GM12874 (cell line): ENCODE measurements around the gene SLC5A5.

Experiments
- TF ChIP-seq, protein P1 (sequence below): IDR thresholded peaks from 2 replicates; pipeline ENCODE4 v1.5.1; 2011; ENCODE audit warnings: low read depth, mild to moderate bottlenecking, control low read depth, low read length, moderate library complexity; ENCODE audit not compliant: insufficient read depth

SLC5A5 gene

DNA sequence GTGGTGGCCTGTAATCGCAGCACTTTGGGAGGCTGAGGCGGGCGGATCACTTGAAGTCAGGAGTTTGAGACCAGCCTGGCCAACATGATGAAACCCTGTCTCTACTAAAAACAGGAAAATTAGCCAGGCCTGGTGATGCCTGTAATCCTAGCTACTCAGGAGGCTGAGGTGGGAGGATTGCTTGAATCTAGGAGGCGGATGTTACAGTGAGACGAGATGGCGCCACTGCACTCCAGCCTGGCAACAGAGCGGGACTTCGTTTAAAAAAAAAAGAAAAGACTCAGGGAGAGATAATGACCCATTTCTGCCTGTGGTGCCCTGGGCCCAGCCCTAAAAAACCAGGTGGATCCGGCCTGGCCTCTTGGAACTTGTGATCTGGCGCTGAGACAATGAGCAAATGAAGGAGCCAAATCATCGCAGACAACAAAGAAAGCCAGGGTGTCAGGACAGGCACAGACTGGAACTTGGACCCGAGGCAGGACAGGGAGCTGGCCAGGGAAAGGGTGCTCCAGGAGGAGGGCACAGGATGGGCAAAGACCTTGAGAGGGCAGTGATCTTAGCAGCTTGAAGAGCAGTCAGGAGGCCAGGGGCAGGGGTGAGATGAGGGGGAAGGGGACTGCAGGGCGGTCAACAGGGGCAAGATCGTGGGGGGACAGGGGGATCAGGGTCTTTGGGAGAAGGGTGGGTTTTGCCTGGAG, 23.0 kb upstream of the SLC5A5 start:
- TF ChIP-seq, protein P1, sequence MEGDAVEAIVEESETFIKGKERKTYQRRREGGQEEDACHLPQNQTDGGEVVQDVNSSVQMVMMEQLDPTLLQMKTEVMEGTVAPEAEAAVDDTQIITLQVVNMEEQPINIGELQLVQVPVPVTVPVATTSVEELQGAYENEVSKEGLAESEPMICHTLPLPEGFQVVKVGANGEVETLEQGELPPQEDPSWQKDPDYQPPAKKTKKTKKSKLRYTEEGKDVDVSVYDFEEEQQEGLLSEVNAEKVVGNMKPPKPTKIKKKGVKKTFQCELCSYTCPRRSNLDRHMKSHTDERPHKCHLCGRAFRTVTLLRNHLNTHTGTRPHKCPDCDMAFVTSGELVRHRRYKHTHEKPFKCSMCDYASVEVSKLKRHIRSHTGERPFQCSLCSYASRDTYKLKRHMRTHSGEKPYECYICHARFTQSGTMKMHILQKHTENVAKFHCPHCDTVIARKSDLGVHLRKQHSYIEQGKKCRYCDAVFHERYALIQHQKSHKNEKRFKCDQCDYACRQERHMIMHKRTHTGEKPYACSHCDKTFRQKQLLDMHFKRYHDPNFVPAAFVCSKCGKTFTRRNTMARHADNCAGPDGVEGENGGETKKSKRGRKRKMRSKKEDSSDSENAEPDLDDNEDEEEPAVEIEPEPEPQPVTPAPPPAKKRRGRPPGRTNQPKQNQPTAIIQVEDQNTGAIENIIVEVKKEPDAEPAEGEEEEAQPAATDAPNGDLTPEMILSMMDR, result no peak

DNA sequence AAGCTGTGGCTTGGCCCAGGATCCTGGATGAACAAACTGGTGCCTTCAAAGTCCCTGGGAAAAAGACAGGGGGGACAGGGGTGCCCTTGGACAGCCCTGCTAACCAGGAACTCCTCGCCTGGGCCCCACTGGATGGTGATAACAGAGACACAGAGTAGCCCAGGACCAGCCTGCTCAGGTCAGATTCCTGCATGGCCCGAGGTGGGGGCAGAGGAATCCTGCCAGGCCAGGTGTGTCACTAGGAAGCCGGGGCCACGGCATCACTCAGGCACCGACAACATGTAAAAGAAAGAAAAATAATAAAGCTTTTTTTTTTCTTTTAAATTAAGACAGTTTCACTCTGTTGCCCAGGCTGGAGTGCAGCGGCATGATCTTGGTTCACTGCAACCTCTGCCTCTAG, 17.7 kb upstream of the SLC5A5 start:
- TF ChIP-seq, protein P1, result no peak

DNA sequence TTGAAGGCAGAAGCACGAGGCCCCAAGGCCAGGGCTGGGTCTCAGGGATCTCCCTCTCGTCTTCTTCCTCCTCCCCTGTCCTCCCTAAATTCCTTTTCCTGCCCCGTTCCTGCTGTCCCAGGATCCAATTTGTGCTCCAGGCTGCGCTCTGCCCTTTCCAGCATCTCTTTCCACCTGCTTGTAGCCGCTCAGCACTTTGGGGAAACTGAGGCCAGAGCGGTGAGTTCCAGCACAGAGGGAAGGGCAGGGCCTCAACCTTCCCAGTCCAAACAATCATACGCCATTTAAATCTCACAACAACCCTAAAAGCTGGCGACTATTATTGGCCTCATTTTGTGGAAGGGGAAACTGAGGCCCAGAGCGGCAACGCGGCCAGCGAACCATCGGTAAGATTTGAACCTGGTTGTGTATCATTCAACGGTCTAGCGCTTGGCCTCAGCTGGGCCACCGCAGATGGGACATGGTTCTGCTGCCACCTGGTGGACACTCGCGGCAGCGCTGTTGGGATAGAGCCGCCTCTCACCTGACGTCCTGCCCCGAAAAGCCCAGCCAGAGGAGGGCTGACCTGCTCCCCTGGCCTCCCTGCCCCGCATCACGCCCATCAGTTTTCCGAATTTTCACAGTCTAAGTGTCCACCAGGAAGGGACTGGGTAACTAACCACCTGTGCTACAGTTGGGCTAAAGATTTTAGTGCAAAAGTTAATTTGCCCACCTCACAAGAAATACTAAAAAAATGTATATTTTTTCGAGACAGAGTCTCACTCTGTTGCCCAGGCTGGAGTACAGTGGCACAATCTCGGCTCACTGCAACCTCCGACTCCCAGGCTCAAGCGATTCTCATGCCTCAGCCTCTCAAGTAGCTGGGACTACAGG, 16.2 kb upstream of the SLC5A5 start:
- TF ChIP-seq, protein P1, result peak; percentile 99

DNA sequence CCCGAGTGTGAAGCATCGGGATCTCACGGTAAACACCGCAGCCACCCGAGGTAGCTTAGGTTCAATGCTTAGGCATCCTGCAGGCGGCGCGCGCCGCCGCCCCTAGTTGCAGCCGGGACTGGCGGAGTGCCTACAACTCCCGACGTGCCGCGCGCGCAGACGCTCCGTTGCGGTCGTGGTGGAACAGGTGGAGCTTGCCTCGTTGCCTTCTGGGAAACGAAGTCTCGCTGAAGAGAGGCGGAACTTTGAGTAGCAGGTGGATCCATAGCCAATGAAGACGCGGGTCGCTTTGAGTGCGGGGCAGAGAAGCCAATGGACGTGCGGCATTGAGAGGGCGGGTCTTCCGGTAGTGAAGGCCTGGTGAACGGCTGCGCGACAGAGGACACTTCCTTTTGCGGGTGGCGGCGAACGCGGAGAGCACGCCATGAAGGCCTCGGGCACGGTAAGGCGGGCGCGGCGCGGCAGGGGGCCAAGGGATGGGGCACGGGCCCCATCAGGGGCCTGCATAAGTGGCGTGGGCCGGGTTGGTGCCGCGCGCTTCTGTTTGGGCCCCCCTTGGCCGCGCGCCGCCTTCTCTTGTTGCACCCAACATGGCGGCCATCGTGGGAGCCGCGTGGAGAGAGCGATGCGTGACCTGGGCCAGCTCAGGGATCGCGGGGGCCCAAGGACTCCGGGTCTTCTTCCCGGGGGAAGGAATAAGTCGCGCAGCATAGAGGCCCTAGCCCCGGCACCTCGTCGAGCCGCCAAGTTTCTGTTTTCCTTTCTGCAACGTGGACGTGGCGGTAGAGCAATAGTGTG, 12.0 kb upstream of the SLC5A5 start, which contains the start of gene RPL18A:
Gene RPL18A (plus strand): TSS at position 378 of the 798 bp plus-strand sequence. CDS start 47 bp downstream, at position 425.
- TF ChIP-seq, protein P1, result peak; percentile 95

- TF ChIP-seq, protein P1, result no peak
These were observed 11.3 kb upstream of the SLC5A5 start for GRCh38 chr19:17860331-17860992.

DNA sequence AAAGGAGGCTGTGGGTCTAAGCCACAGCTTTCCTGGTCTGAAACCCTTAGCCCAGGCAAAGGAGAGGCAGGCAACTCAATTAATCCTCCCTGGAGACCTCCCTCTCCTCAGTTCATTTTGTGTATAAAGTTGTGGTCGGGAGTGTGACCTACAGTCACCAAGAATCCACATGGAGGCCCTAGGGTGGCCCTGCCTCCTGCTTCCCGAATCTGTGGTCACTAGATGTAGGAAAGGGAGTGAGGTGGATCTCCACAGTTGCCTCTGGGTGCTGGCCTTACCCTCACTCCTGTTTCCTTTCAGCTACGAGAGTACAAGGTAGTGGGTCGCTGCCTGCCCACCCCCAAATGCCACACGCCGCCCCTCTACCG, 10.8 kb upstream of the SLC5A5 start:
- TF ChIP-seq, protein P1, result no peak
